Endothelial cell of umbilical vein (primary cell): ENCODE data around the gene ABCB6. TPM values are rescaled to one million over a fixed set of nuclear protein-coding genes. Genes with fewer than 3 reads are reported as not detected.

Source experiments
- BruUV-seq: library from RNA; stranded (reverse); fragments of 400-500 nt; replicated peaks from 2 replicates; lab custom pipeline; 2021; lab: Mats Ljungman, UMichigan
- CTCF ChIA-PET: fragments of 300-600, 350-600 bp; sonication (Branson Sonifier 250); formaldehyde crosslinking; loops from one replicate; lab custom pipeline; 2021; ENCODE audit warnings: antibody characterized with exemption, inconsistent platforms; lab: Charles Lee
- POLR2A ChIA-PET: fragments of 300-600, 350-600 bp; sonication (Branson Sonifier 250); formaldehyde crosslinking; loops from one replicate; lab custom pipeline; 2021; ENCODE audit warnings: antibody characterized with exemption, inconsistent platforms; lab: Charles Lee
- DNase-seq: peaks from one replicate; pipeline ENCODE4 v3.0.0-alpha.2; 2011; ENCODE audit warnings: low read depth, low spot score
- FAIRE-seq: peaks from 2 replicates; lab custom pipeline; 2011; peaks lifted over from hg19 to GRCh38; lab: Jason Lieb, UNC
- H2AFZ ChIP-seq: 2 replicates; pipeline ENCODE4 v1.6.0; 2012; ENCODE audit warnings: low read depth, low read length, control low read depth, inconsistent platforms
- H3K27ac ChIP-seq: 2 replicates; pipeline ENCODE4 v1.5.1; 2011; ENCODE audit warnings: low read depth, mild to moderate bottlenecking, control low read depth, low read length, moderate library complexity; ENCODE audit not compliant: insufficient read depth
- H3K27me3 ChIP-seq, 2 experiments: 2 replicates each; pipeline versions ENCODE4 v1.6.0 to v1.6.1; 2011; ENCODE audit warnings: low read length in 2 of 2, mixed read lengths in 1 of 2; ENCODE audit not compliant: control insufficient read depth in 2 of 2, insufficient read depth in 2 of 2
- H3K36me3 ChIP-seq, 2 experiments: 2 replicates in 1 of 2; 3 replicates in 1 of 2; pipeline ENCODE4 v1.5.1; 2011; ENCODE audit warnings: low read length in 2 of 2, mild to moderate bottlenecking in 1 of 2, moderate library complexity in 1 of 2; ENCODE audit not compliant: control insufficient read depth in 2 of 2, insufficient read depth in 2 of 2; ENCODE audit errors: extremely low read depth in 1 of 2
- H3K4me1 ChIP-seq: 3 replicates; pipeline ENCODE4 v1.5.1; 2011; ENCODE audit warnings: mild to moderate bottlenecking, low read length; ENCODE audit not compliant: control insufficient read depth, insufficient read depth; ENCODE audit errors: extremely low read depth
- H3K4me2 ChIP-seq: 2 replicates; pipeline ENCODE4 v1.6.1; 2011; ENCODE audit warnings: low read length, control low read depth, mixed read lengths; ENCODE audit not compliant: insufficient read depth
- H3K4me3 ChIP-seq, 3 experiments: fragments of 200-600 bp in 1 of 3; sonication (generic), shearing (Covaris generic) in 1 of 3; replicated peaks in 1 of 3; 2 replicates each; pipeline ENCODE4 v1.5.1; 2011 to 2016; ENCODE audit warnings: control low read depth in 3 of 3, low read length in 3 of 3, mild to moderate bottlenecking in 2 of 3, inconsistent platforms in 1 of 3, low read depth in 1 of 3, moderate library complexity in 1 of 3; ENCODE audit not compliant: insufficient read depth in 1 of 3
- H3K79me2 ChIP-seq: 2 replicates; pipeline ENCODE4 v1.6.0; 2012; ENCODE audit warnings: low read length, inconsistent platforms; ENCODE audit not compliant: control insufficient read depth, insufficient read depth
- H3K9ac ChIP-seq: replicated peaks from 2 replicates; pipeline ENCODE3; 2011; ENCODE audit warnings: low read length, control low read depth; ENCODE audit not compliant: insufficient read depth; ENCODE audit errors: extremely low read depth
- H3K9me1 ChIP-seq: replicated peaks from 3 replicates; pipeline ENCODE4 v1.6.0; 2011; ENCODE audit warnings: mild to moderate bottlenecking, low read length; ENCODE audit not compliant: control insufficient read depth, insufficient read depth; ENCODE audit errors: extremely low read depth
- H3K9me3 ChIP-seq: replicated peaks from 2 replicates; pipeline ENCODE4 v1.5.1; 2012; ENCODE audit warnings: low read length, inconsistent platforms; ENCODE audit not compliant: control insufficient read depth, insufficient read depth
- H4K20me1 ChIP-seq: replicated peaks from 2 replicates; pipeline ENCODE3; 2011; ENCODE audit warnings: mild to moderate bottlenecking, low read length; ENCODE audit not compliant: control insufficient read depth, insufficient read depth; ENCODE audit errors: extremely low read depth
- EZH2 ChIP-seq: IDR thresholded peaks from 2 replicates; pipeline ENCODE4 v1.6.1; 2012; ENCODE audit warnings: borderline replicate concordance, low read depth, mild to moderate bottlenecking, moderate library complexity, low read length, inconsistent platforms; ENCODE audit not compliant: severe bottlenecking
- FOS ChIP-seq: IDR thresholded peaks from 2 replicates; pipeline ENCODE4 v1.6.1; 2011; ENCODE audit warnings: mild to moderate bottlenecking, low read length, moderate library complexity, borderline replicate concordance; ENCODE audit not compliant: insufficient read depth
- GATA2 ChIP-seq: IDR thresholded peaks from 2 replicates; pipeline ENCODE4 v1.7.0; 2011; ENCODE audit warnings: low read depth, mild to moderate bottlenecking, moderate library complexity, mixed read lengths, low read length; ENCODE audit not compliant: insufficient read length, insufficient read depth
- JUN ChIP-seq: IDR thresholded peaks from 2 replicates; pipeline ENCODE4 v1.6.1; 2011; ENCODE audit warnings: borderline replicate concordance, low read depth; ENCODE audit not compliant: insufficient read length, insufficient read depth
- MYC ChIP-seq: IDR thresholded peaks from one replicate; pipeline ENCODE4 v1.6.1; 2011; ENCODE audit warnings: mild to moderate bottlenecking, low read depth, low read length
- POLR2A ChIP-seq: IDR thresholded peaks from 2 replicates; pipeline ENCODE4 v1.6.1; 2012; ENCODE audit warnings: low read depth, mild to moderate bottlenecking, control low read depth, low read length
- POLR2AphosphoS5 ChIP-seq: IDR thresholded peaks from 2 replicates; pipeline ENCODE4 v1.6.1; 2012; ENCODE audit warnings: low read depth, mild to moderate bottlenecking, control low read depth, low read length, moderate library complexity; ENCODE audit not compliant: insufficient read depth
- dilution Hi-C: fragments of 300-500 bp; cut with MboI; formaldehyde crosslinking; loops from one replicate; pipeline ENCODE4 v1.15.0; 2019; ENCODE audit warnings: low sequenced_read_pairs; ENCODE audit not compliant: extremely low pct_ligation_motif_present
- intact Hi-C: fragments of 100-400 bp; cut with micrococcal nuclease; formaldehyde crosslinking; loops from one replicate; pipeline ENCODE4 v1.10.0; 2022
- polyA plus RNA-seq, 4 experiments: library from polyadenylated mRNA; depleted of rRNA in 3 of 4; stranded (reverse) in 3 of 4; unstranded in 1 of 4; fragments of >200 nt; gene quantifications; 2 replicates each; pipeline versions ENCODE4 v1.2.1 to v1.2.3, GENCODE V29; 2011 to 2012; ENCODE audit warnings: missing spikeins in 1 of 4
- total RNA-seq: library from RNA; stranded (reverse); gene quantifications from 2 replicates; pipeline ENCODE4 v1.2.3, GENCODE V29; 2021
- TF ChIP-seq, protein P1 (sequence below): IDR thresholded peaks from 2 replicates; pipeline ENCODE4 v1.6.1; 2011; ENCODE audit not compliant: insufficient read depth, insufficient read length
- TF ChIP-seq, protein P2 (sequence below), 2 donors: IDR thresholded peaks; 1 replicate in 1 of 2; 2 replicates in 1 of 2; pipeline ENCODE4 v1.5.1; 2011; ENCODE audit warnings: low read length in 2 of 2, mild to moderate bottlenecking in 2 of 2, moderate library complexity in 2 of 2, control low read depth in 1 of 2, inconsistent platforms in 1 of 2, low read depth in 1 of 2; ENCODE audit not compliant: insufficient read depth in 1 of 2; ENCODE audit errors: extremely low read depth in 1 of 2

The ABCB6 gene
- total and polyA plus RNA-seq, 2 donors (not counting 3 experiments of a cell fraction or from before 2014, with no cell fraction given): 25.7 to 32.5 TPM

GRCh38 chr2:219230059-219230540 is 11.3 kb upstream of the ABCB6 start:
- DNase-seq: no peak
- no peak for TF ChIP-seq EZH2
- no peak for TF ChIP-seq MYC
- no peak for TF ChIP-seq JUN
- peak; percentile 46 for FAIRE-seq

DNA sequence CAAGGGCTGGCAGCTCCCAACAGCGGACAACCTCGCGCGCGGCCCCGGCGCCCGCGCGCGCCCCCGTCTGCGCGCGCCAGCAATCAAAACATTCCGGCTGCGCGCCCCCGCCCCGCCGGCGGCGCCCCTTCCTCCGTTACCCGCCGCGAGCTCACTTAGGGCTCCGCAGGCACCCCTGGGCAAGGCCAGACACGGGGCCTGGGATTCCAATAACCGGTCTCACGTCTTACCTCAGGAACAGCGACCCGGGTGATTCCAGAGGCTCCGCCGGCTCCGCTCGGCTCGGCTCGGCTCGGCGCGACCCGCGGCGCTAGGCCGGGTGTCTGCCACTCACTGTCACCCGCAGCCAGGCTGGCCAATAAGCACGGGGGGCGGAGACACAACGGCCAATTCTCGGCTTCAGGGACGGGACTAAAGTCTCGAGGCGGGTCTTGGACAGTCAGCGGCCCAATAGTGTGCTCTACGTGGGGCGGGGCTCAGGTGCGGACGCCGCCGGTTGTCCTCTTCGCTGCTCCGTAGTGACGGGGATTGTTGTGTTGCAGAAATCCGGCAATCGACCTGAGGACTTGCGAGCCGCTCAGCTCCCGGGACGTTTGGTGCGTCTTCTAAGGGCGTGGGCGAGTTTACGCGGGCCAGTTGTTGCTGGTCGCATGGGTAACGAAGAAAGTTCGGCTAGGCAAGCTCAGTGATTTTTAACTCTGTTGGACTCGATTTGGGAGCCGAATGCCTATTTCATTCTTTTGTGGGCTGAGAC is 10.7 kb upstream of the ABCB6 start, which contains the start of the genes ANKZF1 and ATG9A:
TSS of gene ANKZF1 (plus strand) at position 502 of the 754 bp plus-strand sequence. CDS start 452 bp downstream, outside the sequence.
TSS of gene ATG9A (minus strand) at position 332 of the 754 bp plus-strand sequence. CDS start 1,612 bp downstream, outside the sequence.
- BruUV-seq: no TSS peak
- Histone ChIP-seq H4K20me1 (no peaks in the 10 kb centered on the region), H3K4me3 (peak within 1 kb of the TSS; percentile 70 to 76 (median 70)), H3K4me2 (peak within 1 kb of the TSS; percentile 99), H3K79me2 (peaks cover 20% of the 10 kb centered on the region), H2AFZ (peak within 1 kb of the TSS; percentile 78), H3K36me3 (peaks cover 3 to 24% of the 10 kb centered on the region in 2 experiments), H3K9me1 (no peaks in the 10 kb centered on the region), H3K4me1 (peaks cover 15% of the 10 kb centered on the region), H3K27ac (peak within 1 kb of the TSS; percentile 76), H3K27me3 (no peaks in the 10 kb centered on the region), H3K9me3 (no peaks in the 10 kb centered on the region), H3K9ac (peak within 1 kb of the TSS; percentile 93)
- dilution Hi-C loops (no loop called here), intact Hi-C loops (loop anchor here (1.0 kb wide), 8 partner anchors 11 to 69 kb away; partner anchors contain the start of genes ABCB6, GLB1L, NHEJ1 and STK16)
- FAIRE-seq: peak; percentile 99
- POLR2A ChIA-PET: interaction anchor here (0.9 to 1.9 kb wide), 5 partner anchors 10 to 53 kb away, joined by 4 to 7 read pairs (median 5); partner anchors contain the start of genes CNPPD1, GLB1L and STK16
- peak; percentile 100 for DNase-seq
- TF ChIP-seq, protein P1, sequence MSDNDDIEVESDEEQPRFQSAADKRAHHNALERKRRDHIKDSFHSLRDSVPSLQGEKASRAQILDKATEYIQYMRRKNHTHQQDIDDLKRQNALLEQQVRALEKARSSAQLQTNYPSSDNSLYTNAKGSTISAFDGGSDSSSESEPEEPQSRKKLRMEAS: no peak
- TF ChIP-seq POLR2A (peak; percentile 85), POLR2AphosphoS5 (peak; percentile 48), GATA2 (no peak), MYC (no peak), FOS (no peak), JUN (no peak), EZH2 (no peak)
- TF ChIP-seq, protein P2, sequence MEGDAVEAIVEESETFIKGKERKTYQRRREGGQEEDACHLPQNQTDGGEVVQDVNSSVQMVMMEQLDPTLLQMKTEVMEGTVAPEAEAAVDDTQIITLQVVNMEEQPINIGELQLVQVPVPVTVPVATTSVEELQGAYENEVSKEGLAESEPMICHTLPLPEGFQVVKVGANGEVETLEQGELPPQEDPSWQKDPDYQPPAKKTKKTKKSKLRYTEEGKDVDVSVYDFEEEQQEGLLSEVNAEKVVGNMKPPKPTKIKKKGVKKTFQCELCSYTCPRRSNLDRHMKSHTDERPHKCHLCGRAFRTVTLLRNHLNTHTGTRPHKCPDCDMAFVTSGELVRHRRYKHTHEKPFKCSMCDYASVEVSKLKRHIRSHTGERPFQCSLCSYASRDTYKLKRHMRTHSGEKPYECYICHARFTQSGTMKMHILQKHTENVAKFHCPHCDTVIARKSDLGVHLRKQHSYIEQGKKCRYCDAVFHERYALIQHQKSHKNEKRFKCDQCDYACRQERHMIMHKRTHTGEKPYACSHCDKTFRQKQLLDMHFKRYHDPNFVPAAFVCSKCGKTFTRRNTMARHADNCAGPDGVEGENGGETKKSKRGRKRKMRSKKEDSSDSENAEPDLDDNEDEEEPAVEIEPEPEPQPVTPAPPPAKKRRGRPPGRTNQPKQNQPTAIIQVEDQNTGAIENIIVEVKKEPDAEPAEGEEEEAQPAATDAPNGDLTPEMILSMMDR (IDR thresholded peaks at IDR 0.05; ENCODE audit: extremely low read depth in 1 of 2, insufficient read depth in 1 of 2, low read depth in 1 of 2, low read length in 2 of 2): no peak
- CTCF ChIA-PET: interaction anchor here (0.6 to 1.9 kb wide), 12 partner anchors 10 to 217 kb away, joined by 3 to 19 read pairs (median 5); partner anchors contain the start of genes ABCB6, DNAJB2, GLB1L and SLC23A3

More at GRCh38 chr2:219230059-219230540, 11.3 kb upstream of the ABCB6 start:
- TSS peak; percentile 62 for BruUV-seq
- H3K4me3 ChIP-seq: peak overlapping the region; percentile 70 to 76 (median 70)
- peaks cover 0 to 23% of the 10 kb centered on the region in 2 experiments for H3K36me3 ChIP-seq
- H3K9me1 ChIP-seq: no peaks in the 10 kb centered on the region
- no peaks in the 10 kb centered on the region for H3K9me3 ChIP-seq
- dilution Hi-C loops (no loop called here), intact Hi-C loops (no loop called here)
- H3K4me1 ChIP-seq: peaks cover 15% of the 10 kb centered on the region
- POLR2A ChIA-PET: interaction anchor here (1.5 to 1.9 kb wide), 3 partner anchors 12 to 54 kb away, joined by 5 to 7 read pairs (median 6); partner anchors contain the start of gene CNPPD1
- H4K20me1 ChIP-seq: no peaks in the 10 kb centered on the region
- CTCF ChIA-PET: interaction anchor here (0.6 to 1.9 kb wide), 11 partner anchors 9 to 216 kb away, joined by 3 to 19 read pairs (median 5); partner anchors contain the start of genes ABCB6, DNAJB2, GLB1L and SLC23A3
- H2AFZ ChIP-seq: peak overlapping the region; percentile 37
- H3K4me2 ChIP-seq: peak overlapping the region; percentile 68
- H3K27me3 ChIP-seq: no peaks in the 10 kb centered on the region
- H3K79me2 ChIP-seq: peaks cover 20% of the 10 kb centered on the region
- H3K27ac ChIP-seq: peak overlapping the region; percentile 49
- peak overlapping the region; percentile 66 for H3K9ac ChIP-seq
